GM12878 (cell line): Measurements from ENCODE around the gene EPB41L2. TPM values are rescaled to one million over a fixed set of nuclear protein-coding genes. Genes with fewer than 3 reads are reported as not detected.

Experiments
- ATAC-seq: fragments of 200-7000 bp; cut with Tn5 transposase; 3 replicates; pipeline ENCODE4 v1.9.1; 2020; ENCODE audit warnings: mild to moderate bottlenecking, moderate library complexity
- BruUV-seq: library from RNA; stranded (reverse); fragments of 400-500 nt; replicated peaks from 2 replicates; lab custom pipeline; 2021; lab: Mats Ljungman, UMichigan
- CTCF ChIA-PET: fragments of 300-600 bp; sonication (Branson Sonifier 250); formaldehyde crosslinking; extraction: SDS; loops from one replicate; lab custom pipeline; 2021; ENCODE audit warnings: inconsistent platforms; lab: Yijun Ruan, JAX
- POLR2A ChIA-PET: fragments of 350-600 bp; formaldehyde crosslinking; extraction: SDS; loops from one replicate; lab custom pipeline; 2021; ENCODE audit warnings: inconsistent platforms; lab: Charles Lee
- RAD21 ChIA-PET: fragments of 300-600 bp; sonication (Branson Sonifier 250); formaldehyde crosslinking; loops from one replicate; lab custom pipeline; 2023; ENCODE audit warnings: antibody characterized with exemption; ENCODE audit not compliant: unreplicated experiment; lab: Charles Lee
- SMC1A ChIA-PET: fragments of 300-600 bp; sonication (Branson Sonifier 250); formaldehyde crosslinking; loops from one replicate; lab custom pipeline; 2023; ENCODE audit not compliant: unreplicated experiment, uncharacterized antibody; lab: Charles Lee
- DNase-seq: peaks from one replicate; pipeline ENCODE4 v3.0.0-alpha.2; 2011; ENCODE audit warnings: low read depth, low spot score
- FAIRE-seq: peaks from 3 replicates; lab custom pipeline; 2011; peaks lifted over from hg19 to GRCh38; lab: Jason Lieb, UNC
- H2AFZ ChIP-seq: 2 replicates; pipeline ENCODE4 v1.6.0; 2011; ENCODE audit warnings: low read depth, low read length, control low read depth; ENCODE audit not compliant: control insufficient read depth
- H3K27ac ChIP-seq: 2 replicates; pipeline ENCODE4 v1.5.1; 2011; ENCODE audit warnings: control low read depth; ENCODE audit not compliant: control insufficient read depth, insufficient read depth
- H3K27me3 ChIP-seq, 2 experiments: replicated peaks in 1 of 2; 2 replicates each; pipeline versions ENCODE4 v1.6.0 to v1.6.1; 2011; ENCODE audit warnings: low read length in 1 of 2; ENCODE audit not compliant: control insufficient read depth in 2 of 2, insufficient read depth in 2 of 2
- H3K36me3 ChIP-seq, 2 experiments: 2 replicates each; pipeline ENCODE4 v1.5.1; 2011; ENCODE audit warnings: low read length in 1 of 2; ENCODE audit not compliant: control insufficient read depth in 2 of 2, insufficient read depth in 2 of 2
- H3K4me1 ChIP-seq: 2 replicates; pipeline ENCODE4 v1.6.1; 2011; ENCODE audit warnings: mild to moderate bottlenecking, low read length, moderate library complexity, mixed read lengths; ENCODE audit not compliant: control insufficient read depth, insufficient read depth
- H3K4me2 ChIP-seq: 2 replicates; pipeline ENCODE4 v1.6.0; 2011; ENCODE audit warnings: control low read depth; ENCODE audit not compliant: control insufficient read depth, insufficient read depth
- H3K4me3 ChIP-seq: fragments of 200-600 bp; sonication (generic); 2 replicates; pipeline ENCODE4 v1.5.1; 2016
- H3K79me2 ChIP-seq: 2 replicates; pipeline ENCODE4 v1.6.0; 2011; ENCODE audit warnings: low read length; ENCODE audit not compliant: control insufficient read depth, insufficient read depth
- H3K9ac ChIP-seq: 2 replicates; pipeline ENCODE4 v1.8.0; 2011; ENCODE audit warnings: low read length, control low read depth, mixed read lengths; ENCODE audit not compliant: control insufficient read depth, insufficient read depth
- H3K9me3 ChIP-seq: replicated peaks from 3 replicates; pipeline ENCODE4 v1.5.1; 2011; ENCODE audit warnings: mild to moderate bottlenecking, low read length; ENCODE audit not compliant: control insufficient read depth, insufficient read depth
- H4K20me1 ChIP-seq: 2 replicates; pipeline ENCODE4 v1.6.0; 2011; ENCODE audit not compliant: control insufficient read depth, insufficient read depth
- BRCA1 ChIP-seq: IDR thresholded peaks from 2 replicates; pipeline ENCODE4 v1.6.1; 2011; ENCODE audit warnings: low read depth, low read length, improper control_type of control experiment
- CBFB ChIP-seq: IDR thresholded peaks from 2 replicates; pipeline ENCODE4 v1.6.1; 2016; ENCODE audit warnings: antibody characterized with exemption, low read depth
- EED ChIP-seq: sonication (generic); IDR thresholded peaks from 2 replicates; pipeline ENCODE4 v1.6.1; 2016; ENCODE audit warnings: antibody characterized with exemption, low read depth
- HDAC6 ChIP-seq: fragments of 200-600 bp; sonication (generic); IDR thresholded peaks from one replicate; pipeline ENCODE4 v1.8.0; 2017; ENCODE audit warnings: antibody characterized with exemption; ENCODE audit not compliant: unreplicated experiment
- NR2C2 ChIP-seq: IDR thresholded peaks from 2 replicates; pipeline ENCODE4 v1.6.1; 2011; ENCODE audit warnings: borderline replicate concordance, low read depth; ENCODE audit not compliant: control insufficient read depth, insufficient read length
- RB1 ChIP-seq: fragments of 450-650 bp; formaldehyde crosslinking; IDR thresholded peaks from 2 replicates; pipeline ENCODE4 v1.6.1; 2017; ENCODE audit warnings: mild to moderate bottlenecking, borderline replicate concordance
- RELB ChIP-seq: fragments of 450-650 bp; IDR thresholded peaks from 2 replicates; pipeline ENCODE4 v1.6.1; 2017; ENCODE audit warnings: low read depth, mild to moderate bottlenecking, moderate library complexity
- SP1 ChIP-seq: IDR thresholded peaks from one replicate; pipeline ENCODE4 v1.6.1; 2011; ENCODE audit warnings: low read depth, low read length
- ZNF384 ChIP-seq: IDR thresholded peaks from 2 replicates; pipeline ENCODE4 v1.6.1; 2012; ENCODE audit warnings: low read depth, mild to moderate bottlenecking, low read length, improper control_type of control experiment, borderline replicate concordance
- ZNF622 ChIP-seq: fragments of 450-650 bp; IDR thresholded peaks from 2 replicates; pipeline ENCODE4 v1.6.1; 2017; ENCODE audit warnings: mild to moderate bottlenecking, inconsistent platforms
- ZNF687 ChIP-seq: fragments of 450-650 bp; IDR thresholded peaks from 2 replicates; pipeline ENCODE4 v1.6.1; 2017; ENCODE audit warnings: mild to moderate bottlenecking, moderate library complexity
- WGBS: methylation state at CpG from one replicate; pipeline ENCODE4 v1.1.6; 2016; ENCODE audit warnings: low lambda C conversion rate; ENCODE audit not compliant: insufficient replicate concordance, insufficient coverage; ENCODE audit errors: missing lambda C conversion rate; 5-methylcytosine and 5-hydroxymethylcytosine counted together
- in situ Hi-C: fragments of 300-500 bp; cut with MboI; formaldehyde crosslinking; loops from 9 replicates; pipeline ENCODE4 v1.14.3; 2018; ENCODE audit warnings: mixed read lengths
- intact Hi-C: fragments of 100-400 bp; cut with micrococcal nuclease; formaldehyde crosslinking; loops from one replicate; pipeline ENCODE4 v1.14.2; 2022; ENCODE audit not compliant: unreplicated experiment
- polyA plus RNA-seq, 11 experiments: library from polyadenylated mRNA; depleted of rRNA in 4 of 11; unstranded in 6 of 11; stranded (reverse) in 5 of 11; fragments of >200 nt; fragmentation: Nextera tagmentation in 4 of 11; fragmentation: Illumina TruSeq in 1 of 11; extraction: Ambion mirVana in 4 of 11; extraction: Trizol in 1 of 11; gene quantifications; 1 replicate in 1 of 11; 2 replicates in 10 of 11; pipeline versions ENCODE4 v1.2.1 to v1.2.3, GENCODE V29; 2011 to 2016; ENCODE audit warnings: inconsistent platforms in 2 of 11, missing spikeins in 2 of 11, low read depth in 1 of 11
- total RNA-seq, 4 experiments: library from RNA; depleted of rRNA in 3 of 4; stranded (reverse); fragments of >200 nt in 3 of 4; fragmentation: Illumina TruSeq in 1 of 4; extraction: Trizol in 1 of 4; gene quantifications; 2 replicates each; pipeline versions ENCODE4 v1.2.1 to v1.2.3, GENCODE V29; 2013 to 2021

The EPB41L2 gene
- total and polyA plus RNA-seq, 10 of the 15 experiments (the other 5 are each of a cell fraction or from before 2014, with no cell fraction given): 7.4 to 41.6 (median 19.0) TPM

- RAD21 ChIA-PET: interaction anchor here (1.9 kb wide), 1 partner anchor 548 kb away, joined by 9 read pairs; no protein-coding TSS in a partner anchor
- Histone ChIP-seq H3K9ac (no peak overlapping the region), H3K9me3 (no peaks in the 10 kb centered on the region), H2AFZ (no peak overlapping the region), H3K27ac (no peak overlapping the region), H3K36me3 (no peaks in the 10 kb centered on the region; a peak in 1 of 4 replicates), H3K27me3 (no peaks in the 10 kb centered on the region), H3K79me2 (no peaks in the 10 kb centered on the region), H3K4me1 (no peaks in the 10 kb centered on the region), H3K4me2 (no peak overlapping the region), H4K20me1 (no peaks in the 10 kb centered on the region), H3K4me3 (no peak overlapping the region)
- DNase-seq (no peak), FAIRE-seq (no peak), ATAC-seq (no peak)
- CTCF ChIA-PET: interaction anchor here (0.9 to 4.3 kb wide), 11 partner anchors 8 to 823 kb away, joined by 3 to 35 read pairs (median 7); no protein-coding TSS in a partner anchor
- no peak for TF ChIP-seq RB1
- TF ChIP-seq CBFB: no peak
- intact Hi-C loops (no loop called here), in situ Hi-C loops (no loop called here)
- SMC1A ChIA-PET: interaction anchor here (0.9 to 2.5 kb wide), 7 partner anchors 8 to 796 kb away, joined by 3 to 12 read pairs (median 6); no protein-coding TSS in a partner anchor
- POLR2A ChIA-PET: interaction anchor here (0.6 kb wide), 1 partner anchor 201 kb away, joined by 4 read pairs; no protein-coding TSS in a partner anchor
- WGBS: 77% methylated on average over 9 of the region's 9 CpGs
- BruUV-seq: no TSS peak
Observed at GRCh38 chr6:130870179-130870880, 192.7 kb downstream of the EPB41L2 start.

- no peaks in the 10 kb centered on the region for H3K27me3 ChIP-seq
- ATAC-seq (no peak), FAIRE-seq (no peak), DNase-seq (no peak)
- no peak overlapping the region for H2AFZ ChIP-seq
- H3K36me3 ChIP-seq: no peaks in the 10 kb centered on the region; a peak in 1 of 4 replicates
- in situ Hi-C loops (no loop called here), intact Hi-C loops (no loop called here)
- SMC1A ChIA-PET: no interaction called here
- no peaks in the 10 kb centered on the region for H3K9me3 ChIP-seq
- H3K79me2 ChIP-seq: no peaks in the 10 kb centered on the region
- no peak overlapping the region for H3K9ac ChIP-seq
- H4K20me1 ChIP-seq: no peaks in the 10 kb centered on the region
- CTCF ChIA-PET: no interaction called here
- POLR2A ChIA-PET: no interaction called here
- no peak overlapping the region for H3K4me3 ChIP-seq
- H3K4me1 ChIP-seq: no peaks in the 10 kb centered on the region
- BruUV-seq: TSS peak; percentile 83
- H3K27ac ChIP-seq: no peak overlapping the region
- WGBS: 90% methylated on average over 10 of the region's 10 CpGs
- no peak overlapping the region for H3K4me2 ChIP-seq
- RAD21 ChIA-PET: no interaction called here
- TF ChIP-seq ZNF622 (no peak), RELB (no peak), BRCA1 (no peak), NR2C2 (no peak), ZNF687 (no peak), EED (no peak), ZNF384 (no peak), SP1 (no peak), HDAC6 (no peak)
Observed at GRCh38 chr6:130869681-130870080, 193.4 kb downstream of the EPB41L2 start.
